Measurements from ENCODE around the gene SUSD2. TPM values are rescaled to one million over a fixed set of nuclear protein-coding genes. Genes with fewer than 3 reads are reported as not detected.

SUSD2 gene
- total RNA-seq, 3 donors from 2014 or later = 1.3 to 3.9 (median 3.3) TPM

GRCh38 chr22:24214467-24215285 is 33.4 kb downstream of the SUSD2 start:
- H3K4me3 ChIP-seq = no peak overlapping the region
- intact Hi-C loops (cut with DNase I, micrococcal nuclease) = no loop called here
- DNase-seq = no peak
- ATAC-seq = no peak
- no peaks in the 10 kb centered on the region for H3K9me3 ChIP-seq
- no peaks in the 10 kb centered on the region for H3K4me1 ChIP-seq (ENCODE audit: low read depth)
- H3K36me3 ChIP-seq (ENCODE audit: low read depth) = no peaks in the 10 kb centered on the region
- no peak for TF ChIP-seq CTCF (IDR thresholded peaks at IDR 0.05)

GRCh38 chr22:24216541-24217209 is 35.4 kb downstream of the SUSD2 start:
- no peaks in the 10 kb centered on the region for H3K36me3 ChIP-seq (ENCODE audit: low read depth)

GRCh38 chr22:24217384-24217783 is 36.1 kb downstream of the SUSD2 start:
- TF ChIP-seq CTCF (IDR thresholded peaks at IDR 0.05) = no peak
- ATAC-seq (no peak), DNase-seq (no peak)
- Histone ChIP-seq H3K4me3 (no peak overlapping the region), H3K4me1 (ENCODE audit: low read depth) (no peaks in the 10 kb centered on the region), H3K36me3 (ENCODE audit: low read depth) (no peaks in the 10 kb centered on the region), H3K9me3 (no peaks in the 10 kb centered on the region)
- intact Hi-C loops (cut with DNase I, micrococcal nuclease) = no loop called here

More at GRCh38 chr22:24216541-24217209, 35.4 kb downstream of the SUSD2 start:
- no peak for ATAC-seq
- Histone ChIP-seq H3K4me1 (ENCODE audit: low read depth) (no peaks in the 10 kb centered on the region), H3K9me3 (no peaks in the 10 kb centered on the region), H3K4me3 (no peak overlapping the region)
- intact Hi-C loops (cut with DNase I, micrococcal nuclease) = no loop called here
- DNase-seq = no peak
- TF ChIP-seq CTCF (IDR thresholded peaks at IDR 0.05) = no peak

GRCh38 chr22:24219750-24220149 is 38.5 kb downstream of the SUSD2 start:
- Histone ChIP-seq H3K4me1 (ENCODE audit: low read depth) (no peaks in the 10 kb centered on the region), H3K9me3 (peaks cover 6% of the 10 kb centered on the region), H3K4me3 (no peak overlapping the region), H3K36me3 (ENCODE audit: low read depth) (no peaks in the 10 kb centered on the region)
- DNase-seq (no peak), ATAC-seq (no peak)
- no peak for TF ChIP-seq CTCF (IDR thresholded peaks at IDR 0.05)
- intact Hi-C loops (cut with DNase I, micrococcal nuclease) = no loop called here

GRCh38 chr22:24224468-24224867 is 43.2 kb downstream of the SUSD2 start:
- ATAC-seq = no peak
- H3K9me3 ChIP-seq = peaks cover 8% of the 10 kb centered on the region
- TF ChIP-seq CTCF (IDR thresholded peaks at IDR 0.05) = no peak
- H3K36me3 ChIP-seq (ENCODE audit: low read depth) = no peaks in the 10 kb centered on the region
- no peak overlapping the region for H3K4me3 ChIP-seq
- DNase-seq = no peak
- intact Hi-C loops (cut with DNase I, micrococcal nuclease) = no loop called here
- H3K4me1 ChIP-seq (ENCODE audit: low read depth) = no peaks in the 10 kb centered on the region
